HG03066 (cell line): ENCODE results near the gene APOC3.

ENCODE experiments used
- ATAC-seq: cut with Tn5 transposase; IDR thresholded peaks from one replicate; pipeline ENCODE4 v1.9.1; 2021; ENCODE audit warnings: low read depth; ENCODE audit not compliant: unreplicated experiment

APOC3 gene

DNA sequence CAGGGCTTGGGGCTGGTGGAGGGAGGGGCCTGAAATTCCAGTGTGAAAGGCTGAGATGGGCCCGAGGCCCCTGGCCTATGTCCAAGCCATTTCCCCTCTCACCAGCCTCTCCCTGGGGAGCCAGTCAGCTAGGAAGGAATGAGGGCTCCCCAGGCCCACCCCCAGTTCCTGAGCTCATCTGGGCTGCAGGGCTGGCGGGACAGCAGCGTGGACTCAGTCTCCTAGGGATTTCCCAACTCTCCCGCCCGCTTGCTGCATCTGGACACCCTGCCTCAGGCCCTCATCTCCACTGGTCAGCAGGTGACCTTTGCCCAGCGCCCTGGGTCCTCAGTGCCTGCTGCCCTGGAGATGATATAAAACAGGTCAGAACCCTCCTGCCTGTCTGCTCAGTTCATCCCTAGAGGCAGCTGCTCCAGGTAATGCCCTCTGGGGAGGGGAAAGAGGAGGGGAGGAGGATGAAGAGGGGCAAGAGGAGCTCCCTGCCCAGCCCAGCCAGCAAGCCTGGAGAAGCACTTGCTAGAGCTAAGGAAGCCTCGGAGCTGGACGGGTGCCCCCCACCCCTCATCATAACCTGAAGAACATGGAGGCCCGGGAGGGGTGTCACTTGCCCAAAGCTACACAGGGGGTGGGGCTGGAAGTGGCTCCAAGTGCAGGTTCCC is at the start of gene APOC3:
Gene APOC3 (plus strand): TSS at position 383 of the 659 bp plus-strand sequence. CDS start 676 bp downstream, outside the sequence.
- ATAC-seq: no peak

DNA sequence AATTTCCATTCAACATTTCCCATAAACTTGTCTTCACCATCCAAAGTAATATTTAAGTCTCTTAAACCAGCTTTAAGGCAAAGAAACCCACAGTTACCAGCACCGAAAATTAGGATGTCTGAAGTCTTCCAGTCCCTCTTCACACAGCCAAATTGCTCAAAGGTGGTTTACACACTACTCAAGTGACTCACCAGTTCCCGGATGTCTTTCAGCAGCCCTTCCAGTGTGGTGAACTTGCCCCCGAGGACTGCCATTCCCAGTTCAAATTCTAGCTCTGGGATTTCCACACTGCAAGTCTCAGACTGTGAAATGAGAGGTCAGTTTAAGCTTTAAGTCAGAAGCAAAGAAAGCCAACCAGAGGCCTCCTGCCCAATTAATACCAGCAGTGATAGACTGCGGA is 47.0 kb upstream of the APOC3 start:
- ATAC-seq: no peak

DNA sequence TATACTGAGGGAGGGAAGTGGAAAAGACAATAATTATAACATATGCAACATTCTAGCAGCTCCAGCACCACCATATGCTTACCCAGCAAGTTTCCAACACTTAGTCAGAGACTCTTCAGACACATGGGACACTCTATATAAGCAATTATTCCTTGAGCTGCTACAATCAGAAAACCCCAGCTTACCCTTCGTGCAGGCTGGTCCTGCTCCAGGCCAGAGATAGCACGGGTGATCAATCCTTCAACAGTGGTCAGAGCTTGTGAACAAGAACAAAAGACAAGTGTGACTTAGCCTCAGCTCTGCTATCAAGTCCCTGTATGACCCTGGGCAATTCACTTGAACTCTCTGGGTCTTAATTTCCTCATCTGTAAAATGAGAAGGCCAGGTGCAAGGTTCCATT is 43.4 kb upstream of the APOC3 start:
- ATAC-seq: no peak

DNA sequence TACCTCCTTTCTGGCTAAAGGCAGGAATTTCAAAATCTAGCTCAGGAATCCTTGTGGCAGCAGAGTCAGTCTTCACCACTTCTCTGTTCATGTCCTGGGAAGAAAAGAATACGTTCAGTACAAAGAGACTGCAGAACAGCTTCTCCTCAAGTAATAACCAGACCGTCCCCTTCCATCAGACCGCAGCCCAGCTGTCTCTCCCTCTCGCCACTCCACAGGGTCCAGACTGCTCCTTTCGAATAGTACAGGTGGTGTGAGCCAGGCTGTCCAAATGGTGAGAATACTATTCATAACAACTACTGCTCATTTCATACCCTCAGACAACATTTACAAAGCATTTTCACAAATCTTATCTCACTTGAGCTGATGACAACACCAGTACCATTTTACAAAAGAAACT is 42.7 kb upstream of the APOC3 start:
- ATAC-seq: no peak

DNA sequence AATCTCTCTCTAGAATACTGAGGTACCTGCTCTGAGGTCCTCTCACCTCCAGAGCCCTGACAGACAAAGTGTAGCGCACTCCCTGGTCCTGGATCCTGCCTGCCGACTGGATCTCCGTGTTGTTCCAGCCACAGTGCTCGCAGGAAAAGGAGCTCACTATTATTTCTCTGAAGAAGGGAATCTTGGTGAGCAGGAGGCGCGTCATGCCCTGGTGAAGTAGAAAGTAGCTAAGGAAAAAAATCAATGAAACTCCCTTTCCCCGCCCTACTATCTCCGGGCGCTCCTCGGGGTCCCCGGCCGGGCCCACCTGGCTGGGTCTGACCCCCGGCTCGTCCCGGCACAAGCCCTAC is 42.3 kb upstream of the APOC3 start:
- no peak for ATAC-seq

DNA sequence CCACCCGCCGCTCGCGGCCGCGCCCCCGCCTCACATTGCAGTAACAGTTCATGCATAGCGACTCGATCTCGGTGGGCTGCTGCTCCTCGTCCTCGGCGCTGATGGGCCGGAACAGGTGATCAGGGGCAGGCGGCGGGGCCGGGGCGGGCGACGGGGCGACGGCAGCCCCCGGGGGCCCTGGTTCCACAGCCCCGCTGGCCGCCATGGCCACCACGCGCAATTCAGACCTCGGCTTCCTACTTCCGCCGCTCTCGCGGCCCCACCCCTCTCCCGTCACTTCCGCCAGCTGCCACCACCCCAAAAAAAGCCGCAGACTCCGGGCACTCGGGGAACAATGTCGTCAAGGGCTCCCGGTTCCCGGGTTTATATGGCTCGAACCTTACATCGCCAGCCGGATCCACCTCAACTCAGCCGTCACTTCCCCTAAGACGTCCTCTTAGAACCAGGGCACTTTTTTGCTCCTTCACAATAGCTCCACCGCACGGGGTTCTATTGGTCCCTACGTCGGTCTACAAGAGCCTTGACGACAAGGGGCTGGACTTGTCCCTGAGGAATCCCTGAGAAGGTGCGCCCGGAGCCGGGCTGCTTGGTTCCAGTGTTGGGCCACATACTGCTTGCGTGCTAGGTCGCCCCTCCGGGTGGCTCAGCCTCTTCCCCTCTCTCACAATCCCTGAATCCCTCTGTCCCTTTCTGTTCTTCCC is 41.8 kb upstream of the APOC3 start, which contains the start of gene ZPR1:
Gene ZPR1 (minus strand): TSS at position 238 of the 701 bp plus-strand sequence. CDS start 33 bp downstream, at position 205.
- peak; percentile 76 for ATAC-seq

DNA sequence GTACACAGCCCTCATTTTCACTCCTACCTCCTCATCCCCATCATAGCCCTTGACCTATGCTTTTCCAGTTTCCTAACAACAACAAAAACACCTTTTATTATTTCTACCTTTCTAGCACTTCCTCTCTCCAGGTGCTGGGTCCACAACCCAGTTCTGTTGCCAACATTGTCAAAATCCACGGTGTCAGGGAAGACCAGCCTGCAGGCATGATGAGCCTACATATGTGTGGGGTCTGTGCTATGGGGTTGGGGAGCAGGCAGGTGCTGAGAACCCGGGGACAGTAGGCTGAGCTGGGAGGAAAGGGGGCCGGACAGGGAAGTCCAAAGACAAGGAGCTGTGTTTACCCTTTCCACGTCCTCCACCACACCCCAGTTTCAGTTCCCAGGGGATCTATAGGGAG is 41.2 kb upstream of the APOC3 start:
- ATAC-seq: no peak

DNA sequence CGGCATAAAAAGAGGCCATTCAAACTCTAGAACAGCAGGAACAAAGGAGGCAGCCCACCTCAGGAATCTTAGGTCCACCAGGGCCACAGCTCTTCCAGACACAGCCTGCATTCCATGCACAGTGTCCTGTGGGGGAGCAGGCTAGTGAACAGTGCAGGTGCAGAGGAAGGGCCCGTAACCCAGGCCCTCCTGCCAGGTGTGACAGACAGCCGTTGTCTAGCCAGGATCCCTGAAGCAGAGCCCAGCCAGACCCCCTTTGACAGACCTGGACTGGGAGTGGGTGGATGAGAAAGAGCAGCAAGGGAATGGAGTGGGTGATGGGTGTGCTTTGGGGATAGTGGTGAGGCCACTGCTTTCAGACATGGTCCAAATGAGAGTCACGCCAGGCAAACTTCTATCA is 40.7 kb upstream of the APOC3 start:
- ATAC-seq: no peak

DNA sequence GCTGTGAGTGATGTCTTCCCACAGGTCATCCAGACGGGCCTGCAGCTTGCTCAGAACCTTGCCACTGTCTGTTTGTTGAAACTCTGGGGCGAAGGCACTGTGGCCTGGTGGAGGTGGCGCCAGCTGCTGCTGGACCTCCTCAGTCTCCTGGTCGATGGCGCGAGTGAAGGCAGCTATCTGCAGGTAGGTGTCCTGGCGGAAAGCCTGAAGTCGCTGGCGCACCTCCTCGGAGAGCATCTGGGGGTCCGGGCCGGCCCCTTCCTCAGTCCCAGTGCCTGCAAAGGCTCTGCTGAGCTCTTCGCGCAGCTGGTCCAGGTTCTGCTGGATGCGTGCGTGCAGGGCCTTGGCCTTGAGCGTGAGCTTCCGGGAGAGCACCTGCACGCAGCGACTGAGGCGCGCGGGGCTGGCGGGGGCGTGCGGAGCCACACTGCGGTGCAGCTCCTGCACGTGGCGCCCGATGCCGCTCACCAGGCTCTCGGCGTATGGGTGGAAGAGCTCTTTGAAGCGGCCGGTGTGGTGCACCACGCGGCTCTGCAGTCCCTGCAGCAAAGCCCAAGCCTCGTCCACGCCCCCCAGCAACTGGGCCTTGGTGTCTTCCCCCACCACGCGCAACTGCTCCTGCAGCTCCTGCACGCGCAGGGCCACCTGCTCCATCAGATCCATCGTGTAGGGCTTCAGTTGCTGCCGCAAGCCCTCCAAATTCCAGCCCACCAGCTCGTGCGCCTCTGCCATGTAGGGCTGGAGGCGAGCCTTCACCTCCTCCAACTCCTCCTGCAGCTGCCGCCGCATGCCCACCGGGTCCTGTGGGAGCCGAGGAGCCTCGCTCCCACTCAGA is 39.3 kb upstream of the APOC3 start:
- no peak for ATAC-seq

DNA sequence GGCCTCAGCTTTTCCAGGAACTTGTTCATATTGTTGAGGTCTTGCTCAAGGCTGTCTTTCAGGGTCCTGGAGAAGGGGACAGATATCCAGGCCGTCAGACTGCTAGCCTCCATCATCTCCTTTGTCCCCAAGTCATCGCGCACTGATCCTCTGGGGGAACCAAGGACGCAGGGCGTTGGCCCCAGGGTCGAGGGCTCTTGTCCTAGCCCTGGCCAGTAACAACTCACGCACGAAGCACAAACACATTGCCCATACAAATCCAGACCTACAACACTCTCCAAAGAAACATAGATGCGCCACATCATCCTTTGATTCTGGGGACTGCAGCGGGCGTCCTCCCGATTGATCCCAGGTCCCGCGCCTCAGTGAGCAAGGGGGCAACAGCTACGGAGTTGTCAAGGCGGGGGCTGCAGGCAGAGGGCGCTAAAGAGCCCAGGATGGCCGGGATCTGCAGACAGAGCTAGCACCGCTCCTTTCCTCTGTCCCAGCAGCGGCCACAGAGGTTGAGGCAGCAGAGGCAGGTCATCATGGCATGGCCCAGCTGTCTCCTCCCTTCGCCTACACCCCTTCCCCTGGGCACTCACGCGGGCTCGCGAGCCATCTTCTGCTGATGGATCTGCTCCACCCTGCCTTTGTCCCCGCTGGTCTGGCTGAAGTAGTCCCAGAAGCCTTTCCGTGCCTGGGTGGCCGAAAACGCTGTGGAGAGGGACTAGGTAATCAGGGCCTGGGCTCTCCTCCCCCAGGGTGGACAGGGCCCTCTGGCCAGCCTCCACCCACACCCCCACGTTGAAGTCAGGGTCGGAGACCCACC is 38.5 kb upstream of the APOC3 start:
- ATAC-seq: no peak

DNA sequence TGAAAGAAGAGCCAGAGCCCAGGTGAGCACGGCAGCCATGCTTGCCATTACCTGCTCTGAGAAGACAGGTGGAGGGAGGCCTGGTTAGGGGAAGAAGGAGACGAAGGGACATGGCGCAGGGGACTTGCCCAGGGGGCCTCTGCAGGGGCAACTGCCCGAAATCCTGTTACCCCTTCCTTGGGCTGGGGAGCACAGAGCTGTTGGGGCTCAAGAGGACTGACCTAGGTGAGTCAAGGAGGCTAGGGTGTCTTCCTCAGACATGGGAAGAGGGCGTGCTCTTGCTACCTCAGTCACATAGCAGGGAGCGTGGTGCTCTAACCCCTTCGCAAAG is 37.9 kb upstream of the APOC3 start, which contains the start of gene APOA5:
Gene APOA5 (minus strand): TSS at position 67 of the 331 bp plus-strand sequence. CDS start 19 bp downstream, at position 48.
- no peak for ATAC-seq

DNA sequence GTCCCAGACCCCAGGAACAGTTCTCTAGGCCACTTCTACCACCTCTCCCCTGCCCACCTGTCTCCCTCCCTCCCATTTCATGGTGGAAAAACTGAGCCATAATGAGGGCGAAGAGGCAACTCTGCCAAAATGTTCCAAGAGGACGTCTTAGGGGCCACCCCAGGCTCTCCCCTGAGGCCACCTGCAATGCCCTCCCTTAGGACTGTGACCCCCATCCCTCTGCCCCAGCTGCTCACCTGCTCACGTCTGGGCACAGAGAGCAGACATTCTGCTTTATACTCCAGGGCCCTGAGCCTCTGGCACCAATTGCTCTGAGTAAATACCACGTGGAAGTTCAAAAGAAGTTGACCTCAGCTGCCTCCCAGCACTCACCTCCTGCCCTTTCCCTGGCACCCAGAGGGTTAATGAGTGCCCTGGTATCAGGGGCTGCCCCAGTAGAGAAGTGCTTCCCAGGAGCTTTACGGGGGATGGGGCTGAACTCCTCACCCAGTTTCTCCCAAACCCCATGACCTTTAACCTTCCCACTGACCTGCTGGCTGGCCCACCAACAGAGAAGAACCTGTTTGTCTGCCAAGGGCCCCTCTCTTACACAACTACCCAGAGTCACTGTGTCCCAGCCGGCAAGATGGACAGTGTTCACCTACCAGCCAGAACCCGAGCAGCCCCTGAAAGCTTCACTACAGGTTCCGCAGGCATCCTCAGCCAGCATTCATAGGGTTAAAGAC is 37.4 kb upstream of the APOC3 start:
- no peak for ATAC-seq

DNA sequence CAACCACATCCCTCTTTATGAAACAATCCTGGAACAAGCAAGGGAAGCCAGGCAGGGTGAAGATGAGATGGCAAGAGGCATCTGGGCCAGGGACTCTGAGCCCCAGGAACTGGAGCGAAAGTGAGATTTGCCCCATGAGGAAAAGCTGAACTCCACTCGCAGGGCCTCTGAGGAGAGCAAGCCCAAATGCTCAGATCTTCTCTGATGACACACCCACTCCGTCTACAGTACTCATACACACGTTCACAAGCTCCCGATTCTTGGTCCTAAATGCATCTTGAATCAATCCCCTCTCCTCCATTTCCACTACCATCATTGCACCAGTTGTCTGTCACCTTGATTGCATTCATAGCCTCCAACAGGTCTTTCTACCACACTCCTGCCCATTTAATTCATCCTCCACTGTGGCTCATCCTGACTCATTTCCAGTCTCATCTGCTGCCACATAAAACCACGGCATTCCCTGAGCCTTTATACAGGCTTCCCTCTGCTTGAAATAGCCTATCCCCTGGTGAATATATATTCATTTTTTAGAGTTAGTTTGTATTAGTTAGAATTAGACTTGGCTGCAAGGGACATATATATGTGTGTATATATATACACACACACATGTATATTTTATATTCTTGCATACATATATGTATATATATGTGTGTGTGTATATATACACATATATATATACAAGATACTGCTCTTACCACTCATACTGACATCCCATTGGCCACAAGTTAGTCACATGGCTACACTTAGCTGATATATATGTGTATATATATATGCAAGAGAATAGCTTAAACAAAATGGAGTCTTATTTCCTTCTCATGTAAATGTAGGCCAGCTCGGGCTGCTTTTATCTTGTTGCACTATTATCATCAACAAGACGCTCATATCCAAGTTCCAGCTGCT is 36.6 kb upstream of the APOC3 start:
- ATAC-seq: no peak

DNA sequence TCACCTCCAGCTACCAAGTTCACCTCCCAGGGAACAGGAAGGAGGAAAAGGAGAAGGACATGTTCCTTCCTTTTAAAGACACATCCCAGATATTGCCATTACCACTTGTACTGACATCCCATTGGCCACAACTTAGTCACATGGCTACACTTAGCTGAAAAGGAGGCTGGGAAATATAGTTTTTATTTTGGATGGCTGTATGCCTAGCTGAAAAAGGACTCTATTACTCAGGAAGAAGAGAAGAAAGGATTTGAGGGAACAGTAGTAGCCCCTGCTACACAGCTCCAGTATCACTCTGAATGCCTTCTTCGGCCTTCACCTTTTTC is 36.0 kb upstream of the APOC3 start:
- no peak for ATAC-seq

DNA sequence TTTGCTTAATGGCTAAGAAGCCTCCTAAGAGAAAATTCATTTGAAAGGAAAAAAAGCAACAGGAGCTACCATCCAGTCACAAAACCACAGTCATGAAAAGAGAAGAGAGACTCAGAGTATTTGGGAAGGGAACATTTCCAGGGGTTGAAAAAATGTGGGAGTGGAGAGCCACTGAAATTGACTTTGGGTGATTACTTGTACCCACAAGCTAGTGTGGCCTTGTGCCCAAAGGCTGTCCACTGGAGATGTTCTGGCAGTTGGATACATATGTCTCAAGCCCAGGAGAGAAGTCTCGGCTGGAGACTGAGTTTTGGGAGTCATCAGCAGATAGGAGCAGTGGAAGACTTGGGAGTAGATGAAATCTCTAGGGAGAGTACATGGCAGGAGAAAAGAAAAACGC is 34.9 kb upstream of the APOC3 start:
- no peak for ATAC-seq

DNA sequence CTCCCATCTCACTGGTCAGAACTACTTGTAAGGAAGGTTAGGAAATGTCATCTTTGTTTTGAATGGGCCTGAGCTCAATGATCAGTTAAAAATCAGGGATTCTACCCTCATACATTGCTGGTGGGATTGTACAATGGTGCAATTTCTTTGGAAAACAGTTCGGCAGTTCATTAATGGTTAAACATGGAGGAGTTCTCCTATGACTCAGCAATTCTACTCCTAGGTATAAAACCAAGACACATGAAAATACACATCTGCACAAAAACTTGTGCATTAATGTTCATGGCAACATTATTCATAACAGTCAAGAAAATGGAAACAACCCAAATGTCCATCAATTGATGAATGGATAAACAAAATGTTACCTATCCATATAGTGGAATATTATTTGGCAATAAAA is 33.2 kb upstream of the APOC3 start:
- ATAC-seq: no peak

DNA sequence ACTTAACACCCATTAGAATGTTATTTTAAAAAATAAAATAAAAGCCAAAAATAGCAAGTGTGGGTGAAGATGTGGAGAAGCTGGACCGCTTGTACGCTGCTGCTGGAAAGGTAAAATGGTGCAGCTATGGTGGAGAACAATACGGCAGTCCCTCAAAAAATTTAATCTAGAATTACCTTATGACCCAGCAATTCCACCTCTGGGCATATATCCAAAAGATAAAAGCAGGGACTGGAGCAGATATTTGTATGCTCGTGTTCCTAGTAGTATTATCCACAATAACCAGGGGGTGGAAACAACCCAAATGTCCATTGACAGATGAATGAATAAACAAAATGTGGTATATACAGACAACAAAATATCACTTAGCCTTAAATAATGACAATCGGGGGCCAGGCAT is 31.9 kb upstream of the APOC3 start:
- no peak for ATAC-seq

DNA sequence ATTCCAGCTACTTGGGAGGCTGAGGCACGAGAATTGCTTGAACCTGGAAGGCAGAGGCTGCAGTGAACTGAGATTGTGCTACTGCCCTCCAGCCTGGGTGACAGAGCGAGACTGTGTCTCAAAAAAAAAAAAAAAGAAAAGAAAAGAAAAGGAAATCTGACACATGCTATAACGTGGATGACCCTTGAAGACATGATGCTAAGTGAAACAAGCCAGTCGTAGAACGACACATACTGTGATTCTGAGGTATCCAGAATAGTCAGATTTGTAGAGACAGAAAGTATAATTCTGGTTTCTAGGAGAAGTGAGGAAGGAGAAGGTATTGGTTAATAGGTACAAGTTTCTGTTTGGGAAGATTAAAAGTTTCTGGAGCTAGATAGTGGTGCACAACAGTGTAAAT is 31.3 kb upstream of the APOC3 start:
- ATAC-seq: no peak

DNA sequence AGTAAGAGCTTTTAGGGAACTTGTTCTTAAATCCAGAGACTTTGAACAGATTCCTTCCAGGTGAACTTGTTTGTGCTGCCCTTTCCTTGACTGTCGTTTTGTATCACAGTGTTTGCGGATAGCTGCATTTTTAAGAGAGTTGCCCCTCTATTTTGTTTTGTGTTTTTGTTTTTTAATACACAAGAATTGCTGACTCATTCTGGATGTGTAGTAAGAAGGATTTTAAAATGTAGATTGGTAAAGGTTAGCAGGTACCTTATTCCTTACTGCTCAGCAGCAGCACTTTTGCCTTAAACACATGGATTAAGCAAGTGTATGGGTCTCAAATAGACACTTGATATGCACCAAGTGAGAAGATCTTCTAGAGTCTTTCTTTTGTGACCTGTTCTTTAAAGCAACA is 29.1 kb upstream of the APOC3 start:
- no peak for ATAC-seq
